ENCODE results near the gene PDE4D. TPM values are rescaled to one million over a fixed set of nuclear protein-coding genes. Genes with fewer than 3 reads are reported as not detected.

The PDE4D gene
- total RNA-seq, 1 experiment from 2014 or later = 17.2 TPM

DNA sequence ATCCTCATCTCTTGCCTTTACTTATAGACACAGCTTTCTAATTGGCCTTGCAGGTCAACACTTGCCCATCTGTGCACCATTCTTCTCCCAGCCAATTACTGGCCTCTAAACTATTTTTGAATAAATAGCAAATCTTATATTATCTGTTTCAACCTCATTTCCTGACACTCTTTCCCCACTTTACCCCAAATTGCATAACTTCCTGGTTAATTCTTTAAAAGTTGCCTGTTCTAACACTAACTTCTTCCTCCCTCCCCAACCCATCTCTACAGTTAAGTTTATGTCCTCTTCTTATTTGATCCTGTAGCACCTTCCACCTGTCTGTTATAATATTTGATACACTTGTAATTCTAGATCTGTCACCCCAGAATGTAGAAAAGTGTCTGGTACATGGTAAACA is 372.1 kb downstream of the PDE4D start:
- DNase-seq (ENCODE audit: low read depth) = no peak

DNA sequence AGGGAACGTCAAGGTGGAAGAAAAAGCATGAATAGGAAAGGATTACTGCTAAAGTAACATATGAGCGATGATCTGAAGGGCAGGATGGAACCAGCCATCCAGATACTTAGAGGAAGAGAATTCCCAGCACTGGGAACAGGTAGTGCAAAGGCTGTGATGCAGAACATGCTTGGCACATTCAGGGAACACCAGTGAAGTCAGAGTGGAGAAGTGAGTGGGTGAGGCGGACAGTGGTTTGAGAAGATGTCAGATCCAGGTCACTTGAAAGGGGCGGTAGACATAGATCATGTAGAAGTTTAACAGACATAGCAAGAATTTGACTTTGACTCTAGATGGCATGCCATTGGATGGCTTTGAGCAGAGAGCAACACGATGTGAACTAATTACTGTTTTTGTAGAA is 374.2 kb downstream of the PDE4D start:
- DNase-seq (ENCODE audit: low read depth) = no peak

DNA sequence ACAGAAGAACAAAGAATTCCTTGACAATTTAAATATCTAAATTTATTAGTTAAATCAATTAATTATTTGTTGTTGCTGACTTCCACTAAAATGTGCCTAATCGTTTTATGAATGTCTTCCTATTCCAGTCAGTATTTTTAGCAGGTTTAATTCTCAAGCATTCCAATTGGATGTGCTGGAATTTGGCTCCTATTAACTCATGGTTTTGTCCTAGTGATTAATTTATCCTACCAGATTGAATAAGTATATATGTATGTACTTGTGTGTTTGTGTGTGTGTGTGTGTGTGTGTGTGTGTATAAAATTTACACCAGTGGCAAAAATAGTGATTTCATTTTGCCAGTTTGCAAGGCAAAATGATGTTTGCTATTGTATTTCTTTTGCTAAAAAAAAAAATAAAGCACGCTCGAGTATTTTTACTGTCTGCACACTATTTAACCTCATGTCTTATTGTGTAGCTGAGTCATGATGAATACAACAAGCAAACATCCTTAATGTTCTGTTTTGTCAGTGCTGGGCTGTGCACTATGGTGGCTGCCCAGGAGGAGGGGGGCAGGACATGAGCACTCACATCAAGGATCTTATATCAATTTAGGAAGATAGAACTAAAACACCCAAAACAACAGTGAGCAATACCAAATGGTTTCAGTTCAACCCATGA is 375.5 kb downstream of the PDE4D start:
- peak; percentile 69 for DNase-seq (ENCODE audit: low read depth)

DNA sequence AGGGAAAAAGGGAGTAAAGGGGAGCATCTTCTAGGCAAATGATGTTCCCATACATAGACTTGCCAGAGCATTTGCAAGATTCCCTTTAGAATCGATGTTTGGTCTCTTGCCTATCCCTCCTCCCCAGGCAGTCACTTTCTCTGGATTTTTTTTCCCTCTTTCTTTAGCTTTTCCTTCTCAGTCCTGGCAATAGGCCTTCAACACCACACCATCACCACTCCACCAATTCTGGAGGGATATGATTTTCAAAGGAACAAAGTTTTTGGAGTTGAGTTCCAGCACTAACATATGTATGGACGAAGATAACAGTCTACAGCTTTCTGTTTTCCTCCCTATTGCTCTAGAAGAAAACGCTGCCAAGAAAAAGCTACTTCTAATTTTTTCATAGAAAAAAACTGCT is 377.4 kb downstream of the PDE4D start:
- DNase-seq (ENCODE audit: low read depth) = no peak

DNA sequence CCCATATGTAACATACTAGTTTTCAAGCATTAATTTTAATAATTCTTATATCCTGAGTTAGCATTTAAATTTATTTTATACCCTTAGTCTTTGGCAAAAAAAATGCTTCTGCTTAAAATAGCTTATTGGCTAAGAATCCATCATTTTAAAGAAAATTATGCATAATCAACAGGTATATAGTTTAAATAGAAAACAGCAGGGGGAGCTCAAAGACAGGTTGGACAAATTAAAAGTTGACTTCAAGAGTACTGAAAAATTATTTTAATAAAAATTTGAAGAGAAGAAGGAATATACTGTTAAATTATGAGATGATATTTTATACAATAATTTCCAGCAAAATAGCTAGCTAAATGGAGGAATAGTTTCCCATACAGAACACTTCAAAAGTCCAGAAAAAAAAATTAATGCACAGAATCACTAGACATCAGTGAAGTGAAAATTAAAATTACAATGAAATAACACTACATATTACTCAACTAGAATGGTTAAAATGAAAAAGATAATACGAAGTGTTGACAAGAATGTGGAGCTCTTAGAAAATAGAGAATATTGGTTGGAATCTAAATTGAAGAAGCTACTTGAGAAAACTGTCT is 387.1 kb downstream of the PDE4D start:
- DNase-seq (ENCODE audit: low read depth) = no peak

DNA sequence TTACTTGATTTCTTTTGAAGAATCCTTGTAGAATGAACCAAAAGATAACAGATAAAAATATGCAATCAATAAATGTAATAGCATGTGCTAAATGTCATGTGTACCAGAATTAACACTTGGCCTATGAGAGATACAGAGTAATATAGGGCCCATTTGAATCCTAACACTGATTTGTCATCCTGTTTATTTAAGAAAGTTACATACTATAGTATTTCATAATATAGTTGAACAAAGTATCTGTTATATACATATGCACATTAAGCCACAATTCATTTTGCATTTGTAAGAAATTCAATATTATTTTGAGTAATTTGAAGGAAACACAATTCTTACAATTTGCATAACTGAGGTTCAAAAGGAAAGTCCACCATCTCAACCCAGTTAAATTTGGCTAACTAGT is 389.5 kb downstream of the PDE4D start:
- DNase-seq (ENCODE audit: low read depth) = no peak

DNA sequence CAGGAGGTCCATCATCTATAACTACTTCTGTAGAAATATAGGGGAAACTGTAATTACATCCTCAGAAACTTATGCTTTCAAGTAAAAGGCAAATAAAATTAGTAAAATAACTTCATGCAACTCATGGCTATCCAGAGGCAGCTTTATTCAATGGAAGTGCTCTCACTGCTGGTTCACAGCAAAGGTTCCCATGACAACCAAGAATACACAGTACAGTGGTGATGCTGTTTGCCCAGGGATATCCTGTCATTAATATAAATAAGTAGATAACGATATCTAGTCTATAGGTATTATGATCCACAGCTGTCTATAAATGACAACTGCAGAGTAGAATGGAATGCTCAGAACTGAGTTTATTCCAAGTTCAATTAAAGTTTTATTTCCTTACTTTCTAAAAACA is 390.3 kb downstream of the PDE4D start:
- no peak for DNase-seq (ENCODE audit: low read depth)

DNA sequence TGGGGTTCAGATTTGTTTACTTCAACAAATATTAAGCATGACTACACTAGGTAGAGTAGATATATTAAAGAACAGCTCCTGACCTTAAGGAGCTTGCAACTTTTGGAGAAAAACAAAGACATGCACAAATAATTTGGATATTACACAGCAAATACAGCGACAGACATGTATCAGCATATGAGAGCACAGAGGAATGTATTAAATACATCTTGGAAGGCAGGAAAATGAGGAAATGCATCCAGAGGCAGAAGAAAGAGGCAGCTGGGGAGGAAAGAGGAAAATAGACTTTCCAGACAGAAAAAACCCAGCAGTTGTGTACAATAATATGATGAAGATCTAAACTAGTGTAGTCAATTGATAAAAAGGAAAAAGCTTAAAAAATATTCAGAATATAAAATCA is 392.2 kb downstream of the PDE4D start:
- no peak for DNase-seq (ENCODE audit: low read depth)

DNA sequence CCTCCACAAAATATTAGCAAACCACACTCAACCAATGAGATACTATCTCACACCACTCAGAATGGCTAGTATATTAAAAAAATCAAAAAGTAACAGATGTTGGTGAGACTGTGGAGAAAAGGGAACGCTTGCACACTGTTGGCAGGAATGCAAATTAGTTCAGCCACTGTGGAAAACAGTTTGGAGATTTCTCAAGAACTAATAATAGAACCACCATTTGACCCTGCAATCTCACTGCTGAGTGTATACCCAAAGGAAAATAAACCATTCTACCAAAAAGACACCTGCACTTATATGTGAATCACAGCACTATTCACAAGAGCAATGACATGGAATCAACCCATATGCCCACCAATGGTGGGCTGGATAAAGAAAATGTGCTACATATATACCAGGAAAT is 393.5 kb downstream of the PDE4D start:
- peak; percentile 37 for DNase-seq (ENCODE audit: low read depth)

DNA sequence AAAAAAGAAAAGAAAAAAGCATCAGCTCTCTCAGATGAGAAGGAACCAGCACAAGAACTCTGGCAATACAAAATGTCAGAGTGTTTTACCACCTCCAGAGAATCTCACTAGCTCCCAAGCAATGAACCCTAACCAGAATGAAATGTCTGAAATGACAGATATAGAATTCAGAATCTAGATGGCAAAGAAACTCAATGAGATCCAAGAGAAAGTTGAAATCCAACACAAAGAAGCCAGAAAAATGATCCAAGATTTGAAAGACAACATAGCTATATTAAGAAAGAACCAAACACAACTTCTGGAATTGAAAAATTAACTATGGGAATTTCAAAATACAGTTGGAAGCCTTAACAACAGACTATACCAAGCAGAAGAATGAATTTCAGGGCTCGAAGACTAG is 396.3 kb downstream of the PDE4D start:
- no peak for DNase-seq (ENCODE audit: low read depth)

DNA sequence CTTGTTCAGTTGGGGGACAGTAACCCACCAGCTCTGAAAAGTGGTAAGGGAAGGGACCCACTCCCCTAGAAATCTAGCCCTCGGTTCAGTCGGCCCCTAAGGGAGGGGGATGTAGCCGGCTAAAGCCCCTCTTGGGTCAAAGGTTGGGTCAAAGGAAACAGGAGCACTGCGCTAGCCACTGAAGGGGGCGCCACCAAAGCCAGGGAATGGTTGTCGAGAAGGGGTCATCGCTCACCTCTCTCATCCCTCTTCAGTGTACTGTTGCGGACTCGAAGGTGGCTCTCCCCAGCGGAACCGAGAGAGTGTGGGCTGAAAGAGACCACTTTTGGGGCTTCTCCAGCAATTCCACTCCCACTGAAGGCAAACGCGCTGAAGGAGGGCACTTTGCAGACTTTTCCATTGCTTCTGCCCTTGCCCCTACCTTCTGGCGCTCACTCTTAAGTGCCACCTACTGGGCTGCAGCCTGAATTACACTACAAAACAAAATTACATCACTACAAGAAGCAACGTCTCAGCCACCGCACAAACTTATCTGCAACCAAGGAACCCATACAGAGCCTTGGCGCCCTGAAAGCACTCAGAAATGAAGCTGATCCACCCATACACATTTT is 396.9 kb downstream of the PDE4D start:
- DNase-seq (ENCODE audit: low read depth) = no peak

DNA sequence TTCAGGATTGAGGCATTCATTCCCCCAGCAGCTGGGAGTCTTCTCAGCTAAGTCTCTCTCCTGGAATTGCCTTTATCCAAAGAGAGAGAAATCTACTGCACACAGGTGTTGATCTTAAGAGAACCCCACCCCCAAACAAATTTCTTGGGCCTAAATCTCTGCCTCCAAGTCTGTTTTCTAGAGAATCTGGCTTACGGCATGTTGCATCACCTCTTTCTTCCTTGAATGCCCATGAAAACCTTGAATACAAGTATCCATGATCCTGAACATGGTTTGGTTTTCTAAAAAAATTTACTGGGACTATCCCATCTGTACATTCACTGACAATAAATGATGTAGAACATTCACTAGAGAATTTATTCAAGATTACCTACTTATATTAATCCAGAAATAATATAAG is 401.6 kb downstream of the PDE4D start:
- no peak for DNase-seq (ENCODE audit: low read depth)

DNA sequence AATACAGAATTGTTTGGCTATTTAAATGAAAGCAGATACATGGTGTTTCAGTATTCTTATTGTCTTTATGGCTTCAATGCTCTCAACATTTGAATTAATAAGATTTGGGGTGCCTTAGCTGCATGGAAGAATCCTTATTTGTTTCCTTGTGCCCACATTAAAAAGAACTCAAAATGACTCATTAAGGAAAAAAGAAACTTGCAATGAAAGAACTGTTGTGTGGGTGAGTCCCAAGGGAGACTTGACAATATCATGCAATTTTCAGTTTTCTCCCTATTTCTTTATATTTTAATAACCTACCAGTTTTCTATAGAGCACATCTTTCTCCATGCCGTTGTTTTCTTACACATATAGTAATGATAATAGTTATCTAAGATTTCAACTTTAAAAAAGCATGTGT is 404.0 kb downstream of the PDE4D start:
- DNase-seq (ENCODE audit: low read depth) = peak; percentile 30

DNA sequence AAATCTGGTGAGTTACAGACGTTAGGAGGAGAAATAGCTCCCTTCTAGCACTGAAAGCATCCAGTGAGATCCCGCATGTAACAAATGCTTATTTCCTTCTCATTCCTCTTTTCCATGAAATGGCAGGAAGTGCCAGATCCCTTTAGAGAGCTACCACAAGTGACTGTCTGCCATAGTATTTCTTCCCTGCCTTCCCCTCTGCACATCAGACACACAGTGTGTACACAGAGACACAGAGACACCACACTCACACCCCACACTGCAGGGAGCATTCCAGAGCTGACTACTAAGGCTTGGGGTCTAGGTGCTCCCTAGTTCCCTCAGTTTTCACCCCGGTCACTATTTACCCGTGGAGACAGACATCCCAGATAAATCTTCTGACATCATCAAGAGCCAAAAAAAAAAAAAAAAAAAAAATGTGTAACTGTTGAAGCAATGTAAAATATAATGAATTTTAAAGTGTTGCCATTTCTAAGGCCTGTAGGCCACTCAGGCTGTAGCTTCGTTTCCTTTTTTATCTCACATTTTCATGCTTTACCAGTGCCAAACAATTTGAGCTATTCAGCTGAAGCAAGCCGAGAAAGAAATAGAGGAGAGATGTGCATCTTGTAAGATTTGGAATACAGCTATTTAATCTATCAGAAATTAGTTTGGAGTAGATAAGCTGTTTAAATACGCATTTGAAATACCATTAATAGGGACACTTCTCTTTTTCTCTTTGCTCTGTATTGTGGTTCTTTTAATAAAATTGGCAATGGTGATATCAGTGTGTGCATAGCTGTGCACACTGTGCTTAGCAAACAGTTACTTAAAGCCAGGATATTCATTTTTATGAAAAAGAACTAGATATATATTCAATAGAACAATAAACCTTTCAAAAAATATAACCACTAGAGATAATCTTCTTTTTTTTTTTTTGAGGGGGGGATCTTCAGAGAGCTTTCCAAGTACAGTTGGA is 405.5 kb downstream of the PDE4D start:
- no peak for DNase-seq (ENCODE audit: low read depth)

DNA sequence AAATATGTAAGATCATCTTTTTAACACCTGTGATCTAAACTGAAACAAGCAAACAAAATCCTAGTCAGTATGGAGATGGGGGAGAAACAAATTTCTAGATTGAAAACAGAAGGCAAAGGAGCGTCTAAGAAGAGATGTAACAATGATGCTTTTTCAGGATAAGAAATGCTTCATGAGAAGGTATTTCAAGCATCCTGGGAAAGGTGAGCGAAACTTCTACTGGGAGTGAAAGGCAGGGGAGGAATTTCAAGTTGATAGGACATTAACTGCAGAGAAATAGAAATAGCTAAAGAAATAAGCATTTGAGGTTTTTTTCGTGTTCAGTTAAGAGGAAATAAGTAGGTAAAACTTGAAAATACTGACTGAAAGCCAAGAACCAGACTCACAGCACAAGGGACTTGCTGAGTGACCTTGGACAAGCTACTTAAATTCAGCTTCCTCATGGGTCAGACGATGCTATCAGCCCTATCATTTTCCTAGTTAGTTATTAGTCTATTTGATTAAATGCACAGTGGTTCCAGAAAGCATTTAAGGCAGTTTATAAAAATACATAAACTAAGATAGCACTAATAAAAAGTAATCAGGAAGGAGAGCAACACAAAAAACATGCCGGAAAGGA is 406.3 kb downstream of the PDE4D start:
- DNase-seq (ENCODE audit: low read depth) = no peak

DNA sequence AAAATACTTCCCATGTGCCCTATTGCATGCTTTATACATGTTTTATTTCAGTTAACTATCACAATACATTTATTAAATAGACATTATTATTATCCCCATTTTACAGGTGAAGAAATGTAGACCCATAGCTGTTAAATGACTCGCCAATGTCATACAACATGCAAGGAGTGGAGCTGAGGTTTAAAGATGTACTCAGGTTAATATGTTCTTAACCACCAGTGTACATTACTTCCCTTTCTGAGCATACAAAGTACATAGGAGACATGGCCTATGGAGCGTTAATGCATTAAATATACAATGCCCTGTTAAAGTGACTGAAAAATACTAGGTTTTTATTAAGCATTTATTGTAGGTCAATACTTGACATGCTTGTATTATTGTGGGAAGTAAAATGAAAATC is 407.0 kb downstream of the PDE4D start:
- DNase-seq (ENCODE audit: low read depth) = no peak

DNA sequence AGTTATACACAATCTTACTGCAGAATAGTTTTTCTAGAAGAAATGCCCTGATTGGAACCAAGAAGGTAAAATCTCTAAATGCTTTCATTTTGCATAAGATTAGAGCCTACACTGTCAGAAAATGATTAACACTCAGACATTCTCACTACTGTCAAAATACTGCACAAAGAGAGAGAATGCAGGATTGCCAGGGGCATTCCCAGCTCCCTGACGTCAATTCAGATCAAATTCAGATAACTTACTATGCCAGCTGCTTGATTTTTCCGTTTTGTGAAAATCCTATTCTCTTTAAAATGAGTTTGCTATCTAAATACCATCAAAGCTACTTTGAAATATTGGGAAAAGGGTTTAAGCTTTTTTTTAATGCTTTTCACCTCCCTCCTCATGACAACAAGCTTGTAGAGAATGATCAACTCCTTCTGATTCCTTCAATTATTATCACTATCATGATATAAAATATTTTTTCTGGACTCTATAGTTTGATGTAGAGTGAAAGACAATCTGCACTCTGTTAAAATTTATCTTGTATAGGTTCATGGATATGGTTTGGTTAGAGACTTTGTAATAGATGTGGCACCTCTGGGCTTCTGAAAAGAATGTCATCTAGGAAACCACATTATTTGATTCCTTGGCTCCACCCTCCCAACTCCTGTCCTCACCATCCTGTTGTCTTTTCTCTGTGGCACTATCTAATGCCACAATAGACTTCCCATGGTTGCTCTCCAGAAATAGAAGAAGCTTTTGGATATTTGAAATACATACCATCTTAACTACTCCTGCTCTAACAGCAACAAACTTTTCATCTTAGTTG is 407.7 kb downstream of the PDE4D start:
- DNase-seq (ENCODE audit: low read depth) = peak; percentile 84

DNA sequence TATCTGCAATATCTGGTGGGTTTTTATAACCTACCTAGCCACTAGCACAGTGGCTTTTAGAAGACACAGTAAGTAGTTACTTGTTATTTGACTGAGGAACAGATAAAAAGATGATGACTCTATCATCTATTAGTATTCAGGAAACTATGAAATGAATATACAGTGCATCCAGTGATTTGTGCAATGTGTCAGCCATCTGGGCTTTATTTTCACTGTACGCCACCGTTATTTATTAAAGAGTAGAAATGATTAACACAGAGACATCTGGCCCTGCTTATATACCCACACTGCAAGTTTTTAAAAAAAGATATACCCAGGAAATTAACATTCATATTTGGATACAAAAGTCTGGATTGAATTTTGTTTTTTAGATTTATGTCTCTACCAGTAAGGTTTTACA is 408.4 kb downstream of the PDE4D start:
- DNase-seq (ENCODE audit: low read depth) = no peak

DNA sequence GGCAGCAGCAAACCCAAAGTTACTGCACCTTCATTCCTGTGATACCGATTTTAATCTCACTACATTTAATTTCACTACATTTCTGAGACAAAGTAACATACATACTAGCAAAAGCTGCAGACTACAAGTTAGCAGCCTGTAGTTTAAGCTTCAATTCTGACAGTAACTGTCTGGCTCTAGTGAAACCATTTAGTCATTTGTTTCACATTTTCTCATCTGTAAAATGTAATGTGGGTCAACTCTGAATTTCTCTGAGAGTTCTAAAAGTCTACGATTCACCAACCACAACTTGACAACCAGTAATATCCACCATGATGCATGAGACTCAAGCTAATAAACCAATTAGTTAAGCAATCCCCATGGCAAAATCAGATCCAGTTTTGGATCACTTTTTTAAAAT is 408.9 kb downstream of the PDE4D start:
- no peak for DNase-seq (ENCODE audit: low read depth)

DNA sequence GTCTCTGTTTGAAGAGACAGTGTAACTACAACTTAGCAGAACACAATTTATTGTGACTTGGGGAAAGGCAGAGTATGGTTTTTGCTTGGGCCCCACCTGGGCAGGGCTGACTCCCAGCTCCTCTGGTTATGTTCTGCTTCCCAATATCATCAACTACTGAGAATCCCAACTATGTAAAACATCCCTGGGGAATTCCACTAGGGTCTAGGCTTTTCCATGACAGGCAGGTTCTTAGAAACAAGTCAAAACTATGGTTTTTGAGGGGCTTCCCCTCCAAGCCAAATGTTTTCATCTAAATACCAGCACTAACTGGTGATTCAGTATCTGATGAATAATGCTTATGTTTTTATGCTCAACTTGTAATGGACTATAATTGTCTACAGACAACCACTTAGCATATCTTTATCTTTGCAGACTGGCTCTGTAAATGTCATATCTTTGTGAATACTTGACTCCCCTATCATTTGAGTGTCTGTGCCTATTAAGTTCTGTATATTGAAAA is 409.5 kb downstream of the PDE4D start:
- peak; percentile 63 for DNase-seq (ENCODE audit: low read depth)

DNA sequence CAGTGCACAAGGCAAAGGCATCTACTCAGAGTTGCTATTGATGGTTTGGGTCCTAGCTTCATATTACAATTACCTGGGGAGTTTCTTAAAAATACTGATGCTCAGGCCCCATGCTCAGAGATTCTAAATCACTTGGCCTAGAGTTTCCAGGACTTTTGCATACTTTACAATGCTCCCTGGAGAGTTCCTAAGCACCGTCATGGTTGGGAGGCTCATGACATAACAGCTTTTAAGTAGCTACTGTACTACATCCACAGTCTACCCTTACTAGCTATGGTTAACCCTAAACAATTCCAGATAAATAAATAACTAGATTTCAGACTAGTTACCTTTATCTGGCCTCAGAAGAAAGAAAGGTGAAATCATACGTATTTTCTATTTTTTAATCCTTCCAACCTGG is 414.4 kb downstream of the PDE4D start:
- no peak for DNase-seq (ENCODE audit: low read depth)

All from RPMI7951 (cell line).